Stimulated activated CD4-positive, alpha-beta T cell treated with anti-CD3 and anti-CD28 coated beads, Interleukin-12 subunit alpha, Interleukin-12 subunit beta, amount 100 ng/mL, for 24 hours (primary cell): ENCODE results near the gene OR2AT4.
"Not testable (repeated sequence)": the region's sequence is repeated elsewhere in the genome, so short reads cannot be mapped to it uniquely, and the experiment has no call there.

Experiments
- DNase-seq, 2 experiments: peaks; one replicate each; pipeline ENCODE4 v3.0.0-alpha.2; 2020; ENCODE audit warnings: low read depth in 2 of 2

OR2AT4 gene

DNA sequence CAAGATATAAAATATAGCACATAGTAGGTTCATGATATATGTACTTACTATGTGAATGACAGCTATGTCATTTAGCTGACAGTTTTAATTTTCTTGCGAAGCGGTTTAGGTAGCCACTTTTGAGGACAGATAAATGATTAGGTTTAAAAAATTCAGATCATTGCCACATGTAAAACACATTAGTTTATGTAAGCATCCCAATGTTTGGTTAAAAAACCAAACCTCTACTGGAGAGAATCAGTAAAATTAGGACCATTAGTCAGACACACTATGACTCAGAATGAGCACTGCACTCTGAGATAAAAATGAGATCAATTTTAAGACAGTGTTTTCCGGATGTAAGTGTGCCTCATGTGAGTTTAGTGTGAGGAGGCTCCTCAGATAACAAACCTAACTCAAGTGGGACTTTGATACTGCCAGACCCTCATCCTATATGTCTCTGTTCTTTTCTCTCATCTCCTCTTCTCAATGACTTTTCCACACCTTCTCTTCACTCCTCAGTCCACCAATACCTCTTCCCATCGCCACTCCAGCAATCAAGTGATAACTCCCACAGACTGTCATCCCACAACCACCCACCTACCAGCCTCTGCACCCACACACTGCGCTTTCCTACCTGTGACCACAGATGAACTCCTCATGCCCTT is 6.8 kb upstream of the OR2AT4 start:
- no peak for DNase-seq

DNA sequence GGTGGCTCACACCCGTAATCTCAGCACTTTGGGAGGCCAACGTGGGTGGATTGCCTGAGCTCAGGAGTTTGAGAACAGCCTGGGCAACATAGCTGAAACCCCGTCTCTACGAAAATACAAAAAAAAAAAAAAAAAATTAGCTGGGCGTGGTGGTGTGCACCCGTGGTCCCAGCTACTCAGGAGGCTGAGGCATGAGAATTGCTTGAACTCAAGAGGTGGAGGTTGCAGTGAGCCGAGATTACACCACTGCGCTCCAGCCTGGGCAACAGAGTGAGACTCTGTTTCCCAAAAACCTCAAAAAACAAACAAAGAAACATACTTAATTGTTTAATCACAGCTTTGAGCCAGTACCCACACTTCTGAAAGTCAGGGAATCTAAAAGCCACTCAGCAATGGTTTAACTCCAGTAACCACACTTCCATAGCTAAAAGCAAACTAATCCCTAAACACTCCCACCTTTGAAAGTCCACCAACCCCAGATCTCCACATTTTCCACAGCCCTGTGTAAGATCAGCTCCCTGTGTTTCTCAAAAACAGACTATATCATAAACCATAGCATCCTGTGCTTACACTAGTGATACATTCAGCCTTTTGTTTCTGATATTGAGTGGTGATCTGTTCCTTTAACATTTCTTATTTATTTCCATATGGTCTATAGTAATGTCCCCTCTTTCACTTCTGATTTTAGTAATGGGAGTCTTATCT is 4.9 kb upstream of the OR2AT4 start:
- DNase-seq: no peak

- peak; percentile 9 to 45 for DNase-seq
Observed at GRCh38 chr11:75100314-75100713, 3.6 kb upstream of the OR2AT4 start.

DNA sequence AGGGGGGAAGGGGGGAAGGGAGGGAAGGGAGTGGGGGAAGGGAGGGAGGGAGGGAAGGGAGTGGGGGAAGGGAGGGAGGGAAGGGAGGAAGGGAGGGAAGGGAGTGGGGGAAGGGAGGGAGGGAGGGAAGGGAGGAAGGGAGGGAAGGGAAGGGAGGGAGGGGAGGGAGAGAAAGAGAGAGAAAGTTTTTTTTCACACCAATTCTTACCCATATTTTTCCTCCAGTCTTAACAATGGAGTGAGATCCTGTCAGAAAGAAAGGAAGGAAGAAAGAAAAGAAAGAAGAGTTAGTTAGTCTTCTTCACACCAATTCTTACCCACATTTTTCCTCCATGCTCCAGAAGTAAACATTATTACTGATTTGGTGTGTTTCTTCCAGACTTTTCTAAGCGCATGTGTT is 3.0 kb upstream of the OR2AT4 start:
- no peak for DNase-seq

DNA sequence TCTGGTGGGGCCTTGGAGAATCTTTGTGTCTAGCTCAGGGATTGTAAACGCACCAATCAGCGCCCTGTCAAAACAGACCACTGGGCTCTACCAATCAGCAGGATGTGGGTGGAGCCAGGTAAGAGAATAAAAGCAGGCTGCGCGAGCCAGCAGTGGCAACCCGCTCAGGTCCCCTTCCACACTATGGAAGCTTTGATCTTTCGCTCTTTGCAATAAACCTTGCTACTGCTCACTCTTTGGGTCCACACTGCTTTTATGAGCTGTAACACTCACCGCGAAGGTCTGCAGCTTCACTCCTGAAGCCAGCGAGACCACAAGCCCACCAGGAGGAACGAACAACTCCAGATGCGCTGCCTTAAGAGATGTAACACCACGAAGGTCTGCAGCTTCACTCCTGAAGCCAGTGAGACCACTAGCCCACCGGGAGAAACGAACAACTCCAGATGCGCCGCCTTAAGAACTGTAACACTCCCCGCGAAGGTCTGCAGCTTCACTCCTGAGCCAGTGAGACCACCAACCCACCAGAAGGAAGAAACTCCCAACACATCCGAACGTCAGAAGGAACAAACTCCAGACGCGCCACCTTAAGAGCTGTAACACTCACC is 2.3 kb upstream of the OR2AT4 start:
- DNase-seq: not testable (repeated sequence)

DNA sequence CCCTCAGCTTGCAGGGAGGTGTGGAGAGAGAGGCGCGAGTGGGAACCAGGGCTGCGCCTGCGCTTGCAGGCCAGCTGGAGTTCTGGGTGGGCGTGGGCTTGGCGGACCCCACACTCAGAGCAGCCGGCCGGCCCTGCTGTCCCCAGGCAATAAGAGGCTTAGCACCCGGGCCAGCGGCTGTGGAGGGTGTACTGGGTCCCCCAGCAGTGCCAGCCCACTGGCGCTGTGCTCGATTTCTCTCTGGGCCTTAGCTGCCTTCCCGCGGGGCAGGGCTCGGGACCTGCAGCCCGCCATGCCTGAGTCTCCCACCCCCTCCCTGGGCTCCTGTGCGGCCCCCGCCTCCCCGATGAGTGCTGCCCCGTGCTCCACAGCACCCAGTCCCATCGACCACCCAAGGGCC is 1.5 kb upstream of the OR2AT4 start:
- DNase-seq: not testable (repeated sequence)

- DNase-seq: no peak
Observed at GRCh38 chr11:75097173-75097557, 489 bp upstream of the OR2AT4 start.

DNA sequence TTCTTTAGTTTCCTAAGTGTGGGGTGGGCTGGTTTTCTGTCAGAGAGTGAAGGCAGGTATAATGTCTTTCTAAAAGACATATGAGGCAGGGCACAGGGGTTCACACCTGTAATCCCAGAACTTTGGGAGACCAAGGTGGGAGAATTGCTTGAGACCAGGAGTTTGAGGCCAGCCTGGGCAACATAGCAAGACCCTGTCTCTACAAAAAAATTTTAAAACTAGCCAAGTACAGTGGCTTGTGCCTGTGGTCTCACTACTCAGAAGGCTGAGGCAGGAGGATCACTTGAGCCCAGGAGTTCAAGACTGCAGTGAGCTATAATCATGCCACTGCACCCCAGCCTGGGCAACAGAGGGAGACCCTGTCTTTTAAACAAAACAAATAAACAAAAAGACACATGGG is 2.3 kb downstream of the OR2AT4 start:
- not testable (repeated sequence) for DNase-seq

DNA sequence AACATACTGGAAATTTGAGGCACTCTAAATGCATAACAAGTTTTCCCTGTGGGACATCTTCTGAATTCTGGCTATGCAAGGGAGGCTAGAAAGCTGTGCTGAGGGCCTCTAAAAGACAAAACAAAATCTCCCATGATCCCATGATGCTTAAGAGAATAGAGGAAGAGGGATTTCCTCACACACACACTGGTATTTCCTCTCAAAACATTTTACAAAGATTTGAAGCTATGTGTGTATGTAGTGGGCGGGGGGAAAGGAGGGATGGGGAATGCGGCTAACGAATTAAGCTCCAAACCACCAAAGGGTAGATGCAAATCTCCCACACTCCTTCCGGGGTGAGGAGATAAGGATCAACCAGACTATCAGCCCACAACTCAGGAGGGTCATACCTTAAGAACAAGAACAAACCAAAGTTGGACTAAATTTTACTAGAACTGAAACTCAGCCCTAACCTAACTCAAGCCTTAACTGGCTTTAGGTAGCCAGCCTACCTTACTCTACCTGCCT is 6.0 kb downstream of the OR2AT4 start:
- no peak for DNase-seq

DNA sequence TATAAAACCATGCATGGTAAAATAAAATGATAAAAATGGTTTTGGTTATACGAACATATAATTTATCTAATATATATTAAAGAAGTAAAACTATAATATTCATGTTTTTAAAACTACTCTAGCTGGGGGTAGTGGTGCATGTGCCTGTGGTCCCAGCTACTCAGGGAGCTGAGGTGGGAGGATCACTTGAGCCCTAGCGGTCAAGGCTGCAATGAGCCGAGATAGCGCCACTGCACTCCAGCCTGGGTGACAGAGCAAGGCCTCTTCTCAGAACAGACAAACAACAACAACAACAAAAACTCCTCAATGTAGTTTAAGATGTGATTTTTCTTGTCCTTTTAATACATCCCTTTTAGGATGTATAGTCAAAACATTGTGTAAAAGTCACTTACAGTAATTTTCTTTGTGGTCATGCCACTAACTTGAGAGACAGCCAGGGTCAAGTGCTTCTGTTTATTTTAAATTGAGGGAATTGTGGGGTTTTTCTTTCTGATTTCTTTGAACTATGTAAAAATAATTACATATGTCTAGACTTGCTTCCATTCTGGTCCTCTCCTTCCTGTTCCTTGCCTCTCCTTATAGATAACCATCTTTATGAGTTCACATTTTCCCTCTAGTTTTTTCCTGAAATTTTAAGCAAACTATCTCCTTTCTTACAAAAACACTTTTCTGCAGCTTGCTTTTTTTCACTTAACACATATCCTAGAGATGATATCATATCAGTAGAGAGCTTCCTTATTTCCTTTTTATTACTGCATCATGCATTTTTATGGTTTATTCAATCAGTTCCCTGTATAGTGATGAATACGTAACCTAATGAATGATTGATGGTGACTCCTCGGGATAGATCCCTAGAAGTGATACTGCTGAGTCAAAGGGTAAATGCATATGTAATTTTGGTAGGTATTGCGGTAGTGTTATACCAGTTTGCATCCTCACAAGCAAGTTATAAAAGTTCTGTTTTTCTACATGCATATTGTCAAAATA is 9.1 kb downstream of the OR2AT4 start:
- DNase-seq: no peak

DNA sequence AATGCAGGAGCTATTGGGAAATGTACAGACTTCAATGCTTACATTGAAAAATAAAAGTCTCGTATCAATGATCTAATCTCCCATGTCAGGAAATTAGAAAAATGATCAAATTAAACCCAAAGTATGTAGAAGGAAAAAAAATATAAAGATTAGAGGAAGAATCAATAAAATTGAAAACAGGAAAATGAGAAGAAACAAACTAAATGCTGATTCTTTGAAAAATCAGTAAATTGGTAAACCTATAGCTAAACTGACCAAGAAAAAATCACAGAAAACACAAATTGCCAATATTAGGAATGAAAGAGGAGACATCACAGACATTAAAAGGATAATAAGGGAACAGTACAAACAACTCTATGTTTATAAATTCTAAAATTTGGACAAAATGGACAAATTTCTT is 11.8 kb downstream of the OR2AT4 start:
- no peak for DNase-seq

- no peak for DNase-seq
Observed at GRCh38 chr11:75083217-75083605, 13.5 kb downstream of the OR2AT4 start.

- DNase-seq: no peak
Observed at GRCh38 chr11:75082601-75083216, 14.0 kb downstream of the OR2AT4 start.

DNA sequence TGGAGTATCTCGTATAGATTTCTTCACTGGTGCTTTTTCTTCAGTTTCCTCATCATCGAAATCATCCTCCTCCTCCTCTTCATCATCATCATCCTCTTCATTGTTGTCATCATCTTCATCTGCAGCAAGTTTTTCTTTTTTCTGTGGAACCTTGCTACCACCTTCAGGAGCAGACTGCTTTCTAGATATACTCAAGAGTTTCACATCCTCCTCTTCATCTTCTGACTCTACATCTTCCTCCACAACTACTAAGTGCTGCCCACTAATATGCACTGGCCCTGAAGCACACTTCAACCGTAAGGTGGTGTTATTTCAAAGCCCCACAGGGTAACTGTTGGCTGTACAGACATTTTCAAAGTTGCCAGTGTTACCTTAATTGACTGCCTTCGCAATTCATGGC is 17.1 kb downstream of the OR2AT4 start:
- DNase-seq: no peak

DNA sequence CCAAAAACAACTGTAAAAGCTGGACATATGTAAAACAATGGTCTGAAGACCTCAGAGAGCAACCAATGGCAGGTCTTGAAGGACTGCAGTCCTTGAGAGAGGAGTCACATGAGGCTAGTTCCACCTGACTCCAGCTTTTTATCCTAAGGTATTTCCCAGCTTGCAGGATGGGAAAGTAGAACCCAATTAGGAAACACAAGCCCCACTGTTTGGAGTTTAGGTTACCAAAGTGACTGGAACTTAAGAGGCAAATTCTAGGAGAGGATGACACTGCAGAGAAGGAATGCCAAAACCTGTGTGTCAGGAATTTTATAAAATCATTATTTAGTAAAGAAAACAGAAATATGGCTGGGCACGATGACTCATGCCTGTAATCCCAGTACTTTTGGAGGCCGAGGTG is 18.4 kb downstream of the OR2AT4 start:
- no peak for DNase-seq

DNA sequence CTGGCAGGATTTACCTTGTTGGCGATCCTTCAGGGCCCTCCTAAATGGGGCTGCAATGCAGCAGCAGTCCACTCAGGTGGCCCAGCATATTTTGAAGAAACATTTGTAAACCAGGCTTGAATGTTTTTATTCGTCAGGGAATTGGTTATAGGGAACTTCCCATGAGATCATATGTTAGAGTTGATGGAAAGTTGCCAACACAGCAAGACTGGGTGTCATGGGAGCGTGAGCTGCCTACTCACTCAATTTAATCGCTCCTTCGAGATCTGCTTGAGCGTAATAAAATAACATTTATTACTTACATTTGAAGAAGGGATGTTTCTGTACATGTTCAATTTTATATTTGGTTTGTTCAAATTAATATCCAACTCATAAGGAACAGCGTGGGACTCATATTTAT is 19.4 kb downstream of the OR2AT4 start:
- DNase-seq: no peak

- DNase-seq: no peak
Observed at GRCh38 chr11:75076671-75077070, 20.0 kb downstream of the OR2AT4 start.

DNA sequence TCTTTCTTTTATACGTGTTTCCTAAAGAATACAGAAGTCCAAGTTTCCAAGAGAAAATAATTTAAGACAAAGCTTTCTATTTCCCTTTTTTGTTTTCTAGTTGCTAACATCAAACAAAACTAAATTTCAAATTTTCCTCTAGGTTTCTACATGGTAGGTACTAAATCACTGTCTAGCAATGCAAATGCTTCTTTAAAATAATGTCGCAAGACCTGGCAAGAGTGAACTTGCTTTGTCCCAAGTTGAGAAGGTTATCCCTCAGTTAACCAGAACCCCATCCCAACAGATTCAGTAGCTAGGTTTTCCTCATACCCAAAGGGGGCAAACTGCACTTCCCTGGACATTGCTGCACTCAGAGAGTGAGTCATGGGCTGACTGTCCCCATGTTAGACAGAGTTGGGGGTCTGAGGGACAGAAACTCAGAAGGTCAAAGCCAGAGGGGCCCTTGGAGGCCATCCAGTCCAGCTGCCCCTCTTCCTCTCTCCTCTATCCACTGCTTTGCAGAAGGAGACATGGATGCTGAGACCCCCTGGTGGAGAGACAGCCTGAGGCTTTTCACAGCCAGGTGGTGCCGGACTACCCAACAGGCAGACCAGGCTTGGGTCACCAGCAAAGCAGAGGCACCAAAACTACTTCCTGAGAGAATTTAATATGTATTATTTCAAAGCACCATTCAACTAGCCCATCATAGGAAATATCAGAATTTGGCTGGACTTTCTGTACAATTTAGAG is 23.1 kb downstream of the OR2AT4 start:
- no peak for DNase-seq

- no peak for DNase-seq
Observed at GRCh38 chr11:75072582-75072981, 24.1 kb downstream of the OR2AT4 start.

DNA sequence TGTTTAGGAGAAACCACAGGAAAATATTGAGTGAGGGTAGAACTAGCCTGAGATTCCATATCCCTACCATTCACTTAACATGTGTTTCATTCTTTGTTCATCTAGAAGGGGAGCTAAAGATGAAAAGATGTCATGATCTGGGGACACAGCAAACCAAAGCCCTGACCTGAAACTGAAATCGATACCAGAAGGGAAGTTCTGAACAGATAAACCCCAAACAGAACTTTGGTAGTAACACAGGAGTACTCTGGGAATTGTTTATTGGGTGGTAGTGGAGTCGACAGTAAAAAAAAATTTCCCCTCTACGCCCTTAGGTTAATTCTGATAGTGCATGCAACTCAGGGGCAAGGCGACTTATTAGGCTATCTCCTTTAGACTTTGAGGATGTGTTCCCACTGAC is 27.2 kb downstream of the OR2AT4 start:
- no peak for DNase-seq

DNA sequence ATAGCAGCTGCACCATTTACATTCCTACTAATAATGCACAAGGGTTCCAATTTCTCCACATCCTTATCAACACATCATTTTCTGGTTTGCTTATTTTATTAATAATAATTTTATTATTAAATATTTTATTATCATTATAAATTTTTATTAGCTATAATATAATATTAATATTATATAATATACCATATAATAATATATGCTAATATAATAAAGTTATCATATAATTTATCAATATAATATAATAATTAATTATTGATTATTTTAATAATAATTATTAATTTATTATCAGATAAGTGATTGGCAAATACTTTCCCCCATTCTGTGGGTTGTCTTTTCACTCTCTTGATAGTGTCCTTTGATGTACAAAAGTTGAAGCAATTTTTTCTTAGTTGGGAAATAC is 27.7 kb downstream of the OR2AT4 start:
- no peak for DNase-seq
